T-helper 22 cell (primary cell): ENCODE measurements around the gene SLTM.
A peak's percentile ranks its signal among the peaks of the same experiment; 100 is the strongest.
"Not testable (repeated sequence)": the region's sequence is repeated elsewhere in the genome, so short reads cannot be mapped to it uniquely, and the experiment has no call there.

ENCODE experiments used
- DNase-seq: peaks from one replicate; pipeline ENCODE4 v3.0.0-alpha.2; 2020; ENCODE audit warnings: low read depth

SLTM gene

GRCh38 chr15:58933281-58934113, at the start of gene SLTM:
Gene SLTM, minus strand, starts transcription at chr15:58933679. Its CDS starts 114 bp downstream, at chr15:58933565.
- DNase-seq: peak; percentile 89

GRCh38 chr15:58983261-58983660, 49.8 kb upstream of the SLTM start:
- no peak for DNase-seq

GRCh38 chr15:58981808-58982475, 48.5 kb upstream of the SLTM start:
- no peak for DNase-seq

- no peak for DNase-seq
Measured at GRCh38 chr15:58980351-58980939, 47.0 kb upstream of the SLTM start.

GRCh38 chr15:58977887-58978286, 44.4 kb upstream of the SLTM start:
- DNase-seq: no peak

- DNase-seq: no peak
Measured at GRCh38 chr15:58967479-58967878, 34.0 kb upstream of the SLTM start.

- no peak for DNase-seq
Measured at GRCh38 chr15:58966698-58967097, 33.2 kb upstream of the SLTM start.

GRCh38 chr15:58962662-58963565, 29.4 kb upstream of the SLTM start:
- no peak for DNase-seq

GRCh38 chr15:58962136-58962535, 28.7 kb upstream of the SLTM start:
- DNase-seq: no peak

- no peak for DNase-seq
Measured at GRCh38 chr15:58958811-58959210, 25.3 kb upstream of the SLTM start.

- DNase-seq: peak; percentile 25
Measured at GRCh38 chr15:58957101-58957973, 23.9 kb upstream of the SLTM start.

GRCh38 chr15:58952751-58953150, 19.3 kb upstream of the SLTM start:
- no peak for DNase-seq

GRCh38 chr15:58951388-58952007, 18.0 kb upstream of the SLTM start:
- DNase-seq: no peak

- DNase-seq: no peak
Measured at GRCh38 chr15:58947179-58947578, 13.7 kb upstream of the SLTM start.

- DNase-seq: not testable (repeated sequence)
Measured at GRCh38 chr15:58934974-58935373, 1.5 kb upstream of the SLTM start.

GRCh38 chr15:58934521-58934920, 1.0 kb upstream of the SLTM start:
- DNase-seq: no peak

- DNase-seq: no peak
Measured at GRCh38 chr15:58934114-58934447, 602 bp upstream of the SLTM start.

GRCh38 chr15:58932710-58933280, 684 bp downstream of the SLTM start:
- DNase-seq: no peak

- DNase-seq: no peak
Measured at GRCh38 chr15:58931987-58932588, 1.4 kb downstream of the SLTM start.

GRCh38 chr15:58929891-58930416, 3.5 kb downstream of the SLTM start:
- no peak for DNase-seq
